BLaER1 treated with 17β-estradiol and CSF1 and Interleukin-3, amounts not matched to agents 10 nM and 100 nM (cell line): ENCODE results near the gene GLB1L.

Experiments
- H3K27ac ChIP-seq, 11 experiments: shearing (Covaris generic); formaldehyde crosslinking; 2 replicates each; pipeline ENCODE4 v1.8.1; 2022
- H3K27me3 ChIP-seq, 11 experiments: shearing (Covaris generic); formaldehyde crosslinking; 2 replicates each; pipeline ENCODE4 v1.8.1; 2022
- H3K36me3 ChIP-seq, 11 experiments: shearing (Covaris generic); formaldehyde crosslinking; 2 replicates each; pipeline ENCODE4 v1.8.1; 2022
- H3K4me1 ChIP-seq, 10 experiments: shearing (Covaris generic); formaldehyde crosslinking; 2 replicates each; pipeline ENCODE4 v1.8.1; 2022
- H3K4me2 ChIP-seq, 11 experiments: shearing (Covaris generic); formaldehyde crosslinking; 2 replicates each; pipeline ENCODE4 v1.8.1; 2022
- H3K4me3 ChIP-seq, 10 experiments: shearing (Covaris generic); formaldehyde crosslinking; 2 replicates each; pipeline ENCODE4 v1.8.1; 2022
- H3K9ac ChIP-seq, 11 experiments: shearing (Covaris generic); formaldehyde crosslinking; 2 replicates each; pipeline ENCODE4 v1.8.1; 2022
- H3K9me3 ChIP-seq, 11 experiments: shearing (Covaris generic); formaldehyde crosslinking; replicated peaks in 1 of 11; 2 replicates each; pipeline ENCODE4 v1.8.1; 2022
- H4K20me1 ChIP-seq, 11 experiments: shearing (Covaris generic); formaldehyde crosslinking; 2 replicates each; pipeline ENCODE4 v1.8.1; 2022
- Cebpa-rat ChIP-seq, 11 experiments: shearing (Covaris generic); IDR thresholded peaks; 2 replicates each; pipeline ENCODE4 v1.8.1; 2022

Gene GLB1L

DNA sequence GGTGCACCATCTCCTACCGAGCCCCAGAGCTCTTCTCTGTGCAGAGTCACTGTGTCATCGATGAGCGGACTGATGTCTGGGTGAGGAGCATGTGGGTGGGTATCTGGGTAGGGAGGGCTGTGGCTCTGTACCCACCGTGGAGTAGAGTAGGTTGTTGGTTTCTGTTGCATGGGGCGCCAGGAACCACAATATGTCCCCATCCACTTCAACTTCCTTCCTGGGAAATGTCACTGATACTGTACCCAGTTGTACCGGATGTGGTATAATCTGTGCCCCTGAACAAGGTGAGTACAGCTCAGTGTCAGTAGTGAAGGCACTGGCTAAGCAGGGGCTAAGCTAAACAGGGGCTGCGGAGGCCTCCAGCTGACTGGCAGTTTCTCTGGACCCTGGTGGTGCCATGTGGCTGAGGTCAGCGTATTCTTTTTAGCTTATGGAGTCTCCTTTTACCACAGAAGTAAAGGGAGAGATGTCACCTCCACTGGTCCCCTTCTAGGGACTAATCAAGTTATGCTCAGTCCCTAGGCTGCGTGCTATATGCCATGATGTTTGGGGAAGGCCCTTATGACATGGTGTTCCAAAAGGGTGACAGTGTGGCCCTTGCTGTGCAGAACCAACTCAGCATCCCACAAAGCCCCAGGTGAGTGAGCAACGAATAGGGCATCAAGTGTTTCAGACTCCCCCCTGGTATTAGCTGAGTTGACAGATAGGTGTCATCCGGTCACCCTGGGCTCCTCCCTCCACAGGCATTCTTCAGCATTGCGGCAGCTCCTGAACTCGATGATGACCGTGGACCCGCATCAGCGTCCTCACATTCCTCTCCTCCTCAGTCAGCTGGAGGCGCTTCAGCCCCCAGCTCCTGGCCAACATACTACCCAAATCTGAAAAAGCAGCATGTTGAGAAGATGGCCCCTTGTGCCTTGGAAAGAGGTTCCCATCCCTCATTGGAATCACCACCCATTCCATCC, 2.7 kb upstream of the GLB1L start:
- peaks cover 82 to 85% (median 84%) of the 10 kb centered on the region in 10 experiments for H3K4me1 ChIP-seq
- H3K9me3 ChIP-seq = no peaks in the 10 kb centered on the region
- peak overlapping the region in 9 of 11 experiments; percentile 17 to 95 (median 67); a peak in 14 of 22 replicates for H3K27ac ChIP-seq
- H3K36me3 ChIP-seq = peaks cover 0 to 36% (median 14%) of the 10 kb centered on the region in 11 experiments; a peak in 9 of 22 replicates
- H4K20me1 ChIP-seq = peaks cover 0 to 23% (median 0%) of the 10 kb centered on the region in 11 experiments; a peak in 2 of 22 replicates
- H3K9ac ChIP-seq = peak overlapping the region in 4 of 11 experiments; percentile 10 to 70 (median 33); a peak in 4 of 22 replicates
- no peak for TF ChIP-seq Cebpa-rat (IDR thresholded peaks at IDR 0.05)
- peaks cover 0 to 13% (median 9%) of the 10 kb centered on the region in 11 experiments; a peak in 10 of 22 replicates for H3K27me3 ChIP-seq
- peak overlapping the region; percentile 91 to 100 (median 99) for H3K4me2 ChIP-seq
- peak overlapping the region in 4 of 10 experiments; percentile 6 to 93 (median 36); a peak in 5 of 20 replicates for H3K4me3 ChIP-seq

DNA sequence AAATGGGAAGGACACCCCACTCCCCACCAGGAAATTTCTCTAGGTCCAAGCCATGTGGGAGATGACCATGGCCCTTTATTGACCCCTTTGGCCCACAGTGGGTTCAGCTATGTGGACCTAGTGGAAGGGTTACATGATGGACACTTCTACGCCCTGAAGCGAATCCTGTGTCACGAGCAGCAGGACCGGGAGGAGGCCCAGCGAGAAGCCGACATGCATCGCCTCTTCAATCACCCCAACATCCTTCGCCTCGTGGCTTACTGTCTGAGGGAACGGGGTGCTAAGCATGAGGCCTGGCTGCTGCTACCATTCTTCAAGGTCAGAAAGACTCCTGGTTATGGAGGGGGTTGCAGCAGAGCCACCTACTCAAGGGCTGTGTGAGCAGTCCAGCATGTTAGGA, 1.3 kb upstream of the GLB1L start:
- peak overlapping the region in 5 of 11 experiments; percentile 15 to 95 (median 93); a peak in 7 of 22 replicates for H3K27ac ChIP-seq

DNA sequence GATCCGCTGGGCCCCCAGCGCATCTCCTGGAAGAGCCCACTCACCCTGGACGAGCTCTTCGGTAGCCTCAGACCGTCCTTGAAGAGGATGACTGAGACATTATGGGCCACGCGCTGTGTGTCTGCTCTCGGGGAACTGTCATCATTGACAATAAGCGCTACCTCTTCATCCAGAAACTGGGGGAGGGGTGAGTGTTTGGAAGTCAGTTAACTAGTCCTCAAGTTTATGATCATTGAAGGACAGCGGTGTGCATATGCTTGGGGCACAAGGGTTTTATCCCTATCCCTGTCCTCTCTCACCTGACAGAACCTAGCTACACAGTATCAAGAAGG, 621 bp upstream of the GLB1L start:
- TF ChIP-seq Cebpa-rat (IDR thresholded peaks at IDR 0.05) = no peak
- Histone ChIP-seq H3K36me3 (peaks cover 0 to 30% (median 7%) of the 10 kb centered on the region in 11 experiments; a peak in 9 of 22 replicates), H3K4me2 (peak overlapping the region; percentile 91 to 100 (median 99)), H3K4me1 (peaks cover 61 to 64% (median 63%) of the 10 kb centered on the region in 10 experiments), H3K27ac (peak overlapping the region; percentile 83 to 95 (median 91)), H3K9me3 (no peaks in the 10 kb centered on the region), H3K27me3 (no peaks in the 10 kb centered on the region), H4K20me1 (peaks cover 0 to 15% (median 0%) of the 10 kb centered on the region in 11 experiments; a peak in 2 of 22 replicates), H3K9ac (peak overlapping the region; percentile 86 to 94 (median 90)), H3K4me3 (peak overlapping the region; percentile 73 to 93 (median 83))

More for the DNA sequence above, 1.3 kb upstream of the GLB1L start:
- H3K9ac ChIP-seq = peak overlapping the region in 3 of 11 experiments; percentile 3 to 86 (median 21); a peak in 3 of 22 replicates
- H3K27me3 ChIP-seq = no peaks in the 10 kb centered on the region; a peak in 1 of 22 replicates
- no peak for TF ChIP-seq Cebpa-rat (IDR thresholded peaks at IDR 0.05)
- H3K4me1 ChIP-seq = peaks cover 68 to 71% (median 70%) of the 10 kb centered on the region in 10 experiments
- no peaks in the 10 kb centered on the region for H3K9me3 ChIP-seq
- peak overlapping the region; percentile 91 to 100 (median 99) for H3K4me2 ChIP-seq
- H4K20me1 ChIP-seq = peaks cover 0 to 19% (median 0%) of the 10 kb centered on the region in 11 experiments; a peak in 2 of 22 replicates
- H3K4me3 ChIP-seq = peak overlapping the region in 9 of 10 experiments; percentile 7 to 93 (median 84); a peak in 9 of 20 replicates
- peaks cover 0 to 36% (median 14%) of the 10 kb centered on the region in 11 experiments; a peak in 9 of 22 replicates for H3K36me3 ChIP-seq

DNA sequence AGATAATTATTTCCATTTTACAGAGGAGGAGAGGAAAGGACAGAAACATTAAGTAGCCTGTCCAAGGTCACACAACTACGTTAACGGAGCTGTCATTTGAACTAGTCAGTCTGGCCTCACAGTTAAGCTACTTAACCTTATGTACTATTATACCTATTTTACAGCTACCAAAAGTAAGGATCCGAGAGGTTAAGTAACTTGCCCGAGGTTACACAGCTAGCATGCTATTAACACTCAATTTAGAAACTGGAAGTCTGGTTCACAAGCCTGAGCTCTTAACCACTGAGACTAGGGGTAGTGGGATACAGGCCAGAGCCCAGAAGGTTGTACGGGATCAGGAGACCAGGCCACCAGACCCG, 476 bp downstream of the GLB1L start:
- Histone ChIP-seq H3K4me2 (peak overlapping the region; percentile 91 to 100 (median 99)), H3K9ac (peak overlapping the region; percentile 86 to 94 (median 90)), H3K27me3 (no peaks in the 10 kb centered on the region), H4K20me1 (peaks cover 0 to 12% (median 0%) of the 10 kb centered on the region in 11 experiments; a peak in 2 of 22 replicates), H3K27ac (peak overlapping the region; percentile 83 to 95 (median 91); a peak in 21 of 22 replicates), H3K4me3 (peak overlapping the region; percentile 73 to 93 (median 83)), H3K36me3 (peaks cover 0 to 24% (median 3%) of the 10 kb centered on the region in 11 experiments; a peak in 7 of 22 replicates), H3K9me3 (no peaks in the 10 kb centered on the region), H3K4me1 (peaks cover 50 to 54% (median 52%) of the 10 kb centered on the region in 10 experiments)
- TF ChIP-seq Cebpa-rat (IDR thresholded peaks at IDR 0.05) = no peak

DNA sequence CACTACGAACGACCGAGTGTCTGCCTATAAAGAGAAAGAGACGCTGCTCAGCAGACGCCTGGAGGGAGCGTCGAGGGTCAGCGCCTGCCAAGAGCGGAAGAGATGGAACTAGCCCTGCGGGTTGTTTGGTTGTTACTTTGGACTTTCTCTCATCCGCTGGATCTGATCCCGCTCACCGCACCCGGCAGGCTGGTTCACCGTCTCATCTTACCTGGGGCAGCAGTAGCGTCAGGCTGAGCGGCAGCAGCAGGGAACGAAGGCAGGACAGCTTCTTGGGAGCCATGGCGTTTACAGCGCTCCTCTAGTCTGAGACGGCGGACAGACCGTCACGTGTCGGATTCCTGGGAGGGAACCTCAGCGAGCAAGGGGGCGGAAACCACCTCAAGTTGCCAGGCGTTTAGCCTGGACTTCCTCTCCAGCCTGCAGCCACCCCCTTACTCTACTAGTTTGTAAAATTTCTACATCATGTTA, 1.9 kb downstream of the GLB1L start:
- Histone ChIP-seq H3K4me3 (no peak overlapping the region), H3K36me3 (peaks cover 0 to 30% (median 13%) of the 10 kb centered on the region in 11 experiments; a peak in 17 of 22 replicates), H3K9me3 (no peaks in the 10 kb centered on the region), H3K27ac (no peak overlapping the region), H4K20me1 (peaks cover 0 to 4% (median 0%) of the 10 kb centered on the region in 11 experiments; a peak in 1 of 22 replicates), H3K9ac (no peak overlapping the region), H3K4me2 (no peak overlapping the region), H3K4me1 (peaks cover 35 to 39% (median 38%) of the 10 kb centered on the region in 10 experiments), H3K27me3 (no peaks in the 10 kb centered on the region)
- no peak for TF ChIP-seq Cebpa-rat (IDR thresholded peaks at IDR 0.05)

DNA sequence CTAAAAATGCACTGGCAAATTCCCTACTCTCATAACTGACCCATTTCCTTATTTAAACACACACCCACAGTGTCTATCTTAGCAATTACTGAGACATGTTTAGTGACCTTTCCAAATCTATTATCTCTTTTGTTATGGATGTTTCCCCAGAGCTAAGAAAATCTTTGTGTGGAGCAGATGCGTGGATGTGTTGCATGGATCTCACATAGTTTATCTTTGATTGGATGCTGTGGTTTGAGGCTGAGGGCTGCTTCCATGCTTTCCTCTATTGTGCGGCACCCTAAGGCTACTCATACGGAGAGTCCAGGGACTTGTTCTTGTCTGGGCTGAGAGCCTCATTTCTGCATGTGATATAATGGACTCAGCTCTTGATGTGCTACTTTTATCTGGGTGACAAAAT, 10.9 kb downstream of the GLB1L start:
- Histone ChIP-seq H3K4me3 (no peak overlapping the region), H3K36me3 (peaks cover 63 to 81% (median 73%) of the 10 kb centered on the region in 11 experiments), H4K20me1 (peaks cover 0 to 13% (median 0%) of the 10 kb centered on the region in 11 experiments; a peak in 1 of 22 replicates), H3K4me1 (peaks cover 10 to 22% (median 17%) of the 10 kb centered on the region in 10 experiments), H3K4me2 (no peak overlapping the region), H3K27me3 (no peaks in the 10 kb centered on the region), H3K9ac (no peak overlapping the region; a peak in 1 of 22 replicates), H3K9me3 (no peaks in the 10 kb centered on the region), H3K27ac (no peak overlapping the region)
- TF ChIP-seq Cebpa-rat (IDR thresholded peaks at IDR 0.05) = no peak

DNA sequence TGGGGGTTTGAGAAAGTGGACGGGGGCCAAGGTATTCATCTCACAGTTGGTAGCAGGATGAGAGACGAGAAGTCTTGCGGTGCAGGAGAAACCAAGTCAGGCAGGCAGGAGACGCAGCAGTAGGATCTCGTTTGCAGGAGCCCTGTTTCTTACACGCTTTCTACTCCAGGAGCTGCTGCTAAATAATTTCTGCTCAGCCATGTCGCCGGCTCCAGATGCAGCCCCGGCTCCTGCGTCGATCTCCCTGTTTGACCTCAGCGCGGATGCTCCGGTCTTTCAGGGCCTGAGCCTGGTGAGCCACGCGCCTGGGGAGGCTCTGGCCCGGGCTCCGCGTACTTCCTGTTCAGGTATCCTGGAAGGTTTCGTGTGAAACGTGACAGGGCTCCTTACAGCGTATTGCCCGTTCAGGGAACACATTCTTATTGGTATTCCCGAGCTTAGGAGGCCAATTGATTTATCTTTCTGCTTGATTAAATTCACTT, 15.1 kb downstream of the GLB1L start:
- Histone ChIP-seq H3K27me3 (no peaks in the 10 kb centered on the region), H3K4me3 (peak overlapping the region; percentile 78 to 96 (median 84)), H3K9ac (peak overlapping the region; percentile 89 to 96 (median 93)), H3K4me1 (peaks cover 47 to 59% (median 52%) of the 10 kb centered on the region in 10 experiments), H3K4me2 (peak overlapping the region; percentile 84 to 98 (median 92)), H3K27ac (peak overlapping the region; percentile 59 to 94 (median 88); a peak in 21 of 22 replicates), H3K9me3 (no peaks in the 10 kb centered on the region), H3K36me3 (peaks cover 37 to 65% (median 48%) of the 10 kb centered on the region in 11 experiments), H4K20me1 (peaks cover 14 to 42% (median 27%) of the 10 kb centered on the region in 11 experiments; a peak in 15 of 22 replicates)
- TF ChIP-seq Cebpa-rat (IDR thresholded peaks at IDR 0.05) = no peak

DNA sequence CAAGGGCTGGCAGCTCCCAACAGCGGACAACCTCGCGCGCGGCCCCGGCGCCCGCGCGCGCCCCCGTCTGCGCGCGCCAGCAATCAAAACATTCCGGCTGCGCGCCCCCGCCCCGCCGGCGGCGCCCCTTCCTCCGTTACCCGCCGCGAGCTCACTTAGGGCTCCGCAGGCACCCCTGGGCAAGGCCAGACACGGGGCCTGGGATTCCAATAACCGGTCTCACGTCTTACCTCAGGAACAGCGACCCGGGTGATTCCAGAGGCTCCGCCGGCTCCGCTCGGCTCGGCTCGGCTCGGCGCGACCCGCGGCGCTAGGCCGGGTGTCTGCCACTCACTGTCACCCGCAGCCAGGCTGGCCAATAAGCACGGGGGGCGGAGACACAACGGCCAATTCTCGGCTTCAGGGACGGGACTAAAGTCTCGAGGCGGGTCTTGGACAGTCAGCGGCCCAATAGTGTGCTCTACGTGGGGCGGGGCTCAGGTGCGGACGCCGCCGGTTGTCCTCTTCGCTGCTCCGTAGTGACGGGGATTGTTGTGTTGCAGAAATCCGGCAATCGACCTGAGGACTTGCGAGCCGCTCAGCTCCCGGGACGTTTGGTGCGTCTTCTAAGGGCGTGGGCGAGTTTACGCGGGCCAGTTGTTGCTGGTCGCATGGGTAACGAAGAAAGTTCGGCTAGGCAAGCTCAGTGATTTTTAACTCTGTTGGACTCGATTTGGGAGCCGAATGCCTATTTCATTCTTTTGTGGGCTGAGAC, 15.8 kb downstream of the GLB1L start, which contains the start of the genes ANKZF1 and ATG9A:
TSS of gene ANKZF1 (plus strand) at position 502 of the 754 bp plus-strand sequence. CDS start 452 bp downstream, outside the sequence.
TSS of gene ATG9A (minus strand) at position 332 of the 754 bp plus-strand sequence. CDS start 1,612 bp downstream, outside the sequence.
- H3K27ac ChIP-seq = peak within 1 kb of the TSS; percentile 82 to 94 (median 88)
- H3K36me3 ChIP-seq = peaks cover 37 to 65% (median 48%) of the 10 kb centered on the region in 11 experiments
- H3K4me1 ChIP-seq = peaks cover 53 to 63% (median 58%) of the 10 kb centered on the region in 10 experiments
- H4K20me1 ChIP-seq = peaks cover 14 to 45% (median 33%) of the 10 kb centered on the region in 11 experiments; a peak in 15 of 22 replicates
- peak within 1 kb of the TSS; percentile 91 to 100 (median 98) for H3K4me2 ChIP-seq
- peak within 1 kb of the TSS; percentile 89 to 96 (median 93) for H3K9ac ChIP-seq
- no peaks in the 10 kb centered on the region for H3K9me3 ChIP-seq
- TF ChIP-seq Cebpa-rat (IDR thresholded peaks at IDR 0.05) = peak in 1 of 11 experiments; percentile 57; a peak in 1 of 22 replicates
- H3K27me3 ChIP-seq = no peaks in the 10 kb centered on the region
- H3K4me3 ChIP-seq = peak within 1 kb of the TSS; percentile 78 to 96 (median 84)
